Fibroblast of peridontal ligament (primary cell): ENCODE results near the gene BAG5.
"Not testable (repeated sequence)": the region's sequence is repeated elsewhere in the genome, so short reads cannot be mapped to it uniquely, and the experiment has no call there.

Experiments
- DNase-seq: peaks from one replicate; pipeline ENCODE4 v3.0.0-alpha.2; 2010; ENCODE audit errors: extremely low read depth

BAG5 gene

DNA sequence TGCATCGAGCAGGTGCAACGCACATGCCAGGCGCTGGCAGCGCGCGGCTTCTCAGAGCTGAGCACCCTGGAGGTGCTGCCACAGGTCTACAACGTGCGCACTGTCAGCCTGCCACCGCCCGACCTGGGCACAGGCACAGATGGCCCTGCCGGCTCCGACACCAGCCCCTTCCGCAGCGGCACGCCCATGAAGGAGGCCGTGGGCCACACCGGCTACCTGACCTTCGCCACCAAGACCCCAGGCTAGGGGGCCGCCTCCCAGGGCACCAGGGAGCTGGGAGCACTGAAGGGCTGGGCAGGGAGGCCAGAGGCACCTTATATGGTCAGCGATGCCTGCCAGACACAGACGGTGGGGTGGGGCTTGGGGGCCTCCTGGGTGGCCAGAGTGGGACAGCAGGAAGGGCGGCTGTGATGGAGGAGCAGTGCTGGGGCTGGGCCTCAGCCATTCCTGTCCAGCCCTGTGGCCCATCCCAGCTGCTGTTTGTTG lies 27.8 kb downstream of the BAG5 start:
- DNase-seq: no peak

DNA sequence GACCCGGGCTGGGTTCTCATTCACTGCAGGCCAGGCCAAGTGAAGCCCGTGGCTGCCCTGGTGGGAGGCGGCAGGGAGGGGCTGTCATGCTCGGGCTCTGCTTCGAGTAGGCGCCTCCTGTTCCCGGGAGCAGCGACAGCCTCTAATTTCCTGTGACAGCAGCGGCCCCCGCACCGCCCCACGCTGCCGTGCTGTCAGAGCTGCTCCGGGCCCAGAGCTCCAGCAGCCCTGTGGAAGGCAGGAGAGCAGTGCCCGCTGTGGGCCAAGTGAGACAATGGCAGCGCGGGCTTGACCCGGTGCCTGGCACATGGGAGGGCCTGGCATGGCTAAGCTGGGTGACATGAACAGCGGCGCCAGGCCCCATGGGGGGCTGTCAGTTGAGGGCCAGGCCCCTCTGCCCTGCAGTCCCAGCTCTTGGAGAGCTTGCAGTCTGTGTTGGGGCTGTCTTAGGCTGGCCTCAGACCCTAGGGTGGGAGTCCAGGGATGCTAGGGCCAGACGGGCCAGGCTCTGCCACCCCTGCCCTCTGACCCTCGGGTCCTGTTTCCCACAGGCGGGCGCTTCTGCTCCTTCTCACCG lies 28.4 kb downstream of the BAG5 start:
- DNase-seq: no peak

DNA sequence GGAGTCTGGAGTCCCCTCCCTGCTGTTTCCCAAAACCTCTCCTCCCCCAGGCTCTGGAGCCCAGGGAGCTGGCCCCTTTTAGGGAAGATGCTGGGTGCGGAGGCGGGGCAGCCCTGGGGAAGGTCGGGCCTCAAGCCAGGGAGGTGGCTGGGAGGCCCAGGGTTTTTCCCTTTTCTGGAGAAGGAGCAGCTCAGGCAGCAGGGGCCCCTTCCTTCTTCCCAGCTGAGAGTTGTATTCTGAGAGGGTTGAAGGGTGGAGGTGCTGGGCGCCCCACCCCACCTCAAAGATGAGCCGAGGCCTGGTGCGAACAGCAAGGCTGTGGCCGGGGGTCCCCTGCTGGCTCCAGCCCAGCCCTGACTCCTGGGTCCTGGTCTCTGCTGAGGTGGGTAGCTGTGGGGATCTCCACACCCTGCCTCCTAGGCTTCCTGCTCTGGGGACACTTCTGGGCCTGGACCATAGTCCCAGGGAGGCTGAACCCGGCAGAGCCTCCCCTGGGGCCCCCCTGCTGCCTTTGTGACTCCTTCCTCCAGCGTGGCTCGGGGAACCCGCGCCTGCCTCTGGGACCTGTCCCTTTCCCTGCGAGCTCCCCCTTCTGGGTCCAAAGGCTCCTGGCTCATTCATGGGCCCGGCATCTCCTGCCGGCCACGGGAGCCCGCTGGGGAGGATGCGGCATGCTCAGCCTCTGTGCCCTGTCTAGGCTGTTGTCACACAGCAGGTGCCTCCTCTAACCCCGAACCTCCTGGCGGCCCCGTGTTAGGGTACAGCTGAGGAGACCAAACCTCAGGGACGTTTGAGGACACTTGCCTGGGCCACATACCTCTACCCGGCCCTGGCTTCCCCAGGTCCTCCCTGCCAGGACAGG lies 29.1 kb downstream of the BAG5 start:
- no peak for DNase-seq

DNA sequence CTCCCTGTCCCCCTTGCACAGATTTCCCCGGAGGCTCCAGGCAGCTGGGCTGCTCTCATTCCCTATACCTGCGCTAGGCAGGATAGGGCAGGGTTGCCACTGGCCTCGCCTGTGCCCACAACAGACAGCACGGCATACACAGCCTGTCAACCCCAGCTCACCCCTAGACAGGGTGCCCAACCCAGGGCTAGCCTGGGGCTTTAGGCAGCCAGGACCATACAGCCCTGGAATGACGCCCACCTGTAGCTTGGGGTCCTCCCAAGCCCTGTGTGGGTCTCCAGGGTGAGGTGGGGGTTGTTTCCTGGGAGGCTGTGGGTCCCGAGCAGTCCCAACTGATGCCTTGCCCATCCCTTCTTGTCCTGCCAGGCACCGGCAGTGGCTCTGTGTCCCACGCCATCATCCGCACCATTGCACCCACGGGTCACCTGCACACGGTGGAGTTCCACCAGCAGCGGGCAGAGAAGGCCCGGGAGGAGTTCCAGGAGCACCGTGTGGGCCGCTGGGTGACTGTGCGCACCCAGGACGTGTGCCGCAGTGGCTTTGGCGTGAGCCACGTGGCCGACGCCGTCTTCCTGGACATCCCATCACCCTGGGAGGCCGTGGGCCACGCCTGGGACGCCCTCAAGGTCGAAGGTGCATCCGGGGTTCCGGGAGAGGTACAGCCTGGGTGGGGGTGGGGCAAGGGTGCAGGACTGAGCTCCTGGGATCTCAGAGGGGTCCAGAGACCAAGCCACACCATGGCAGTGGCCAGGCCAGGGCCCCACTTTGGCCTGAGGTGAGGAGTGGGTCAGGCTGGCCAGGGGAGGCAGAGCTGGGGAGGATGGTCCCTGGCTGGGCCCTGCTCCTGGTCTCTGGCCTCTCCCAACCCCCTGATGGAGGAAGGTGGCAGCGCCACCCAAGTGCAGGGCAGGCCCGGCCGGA lies 30.0 kb downstream of the BAG5 start:
- no peak for DNase-seq

DNA sequence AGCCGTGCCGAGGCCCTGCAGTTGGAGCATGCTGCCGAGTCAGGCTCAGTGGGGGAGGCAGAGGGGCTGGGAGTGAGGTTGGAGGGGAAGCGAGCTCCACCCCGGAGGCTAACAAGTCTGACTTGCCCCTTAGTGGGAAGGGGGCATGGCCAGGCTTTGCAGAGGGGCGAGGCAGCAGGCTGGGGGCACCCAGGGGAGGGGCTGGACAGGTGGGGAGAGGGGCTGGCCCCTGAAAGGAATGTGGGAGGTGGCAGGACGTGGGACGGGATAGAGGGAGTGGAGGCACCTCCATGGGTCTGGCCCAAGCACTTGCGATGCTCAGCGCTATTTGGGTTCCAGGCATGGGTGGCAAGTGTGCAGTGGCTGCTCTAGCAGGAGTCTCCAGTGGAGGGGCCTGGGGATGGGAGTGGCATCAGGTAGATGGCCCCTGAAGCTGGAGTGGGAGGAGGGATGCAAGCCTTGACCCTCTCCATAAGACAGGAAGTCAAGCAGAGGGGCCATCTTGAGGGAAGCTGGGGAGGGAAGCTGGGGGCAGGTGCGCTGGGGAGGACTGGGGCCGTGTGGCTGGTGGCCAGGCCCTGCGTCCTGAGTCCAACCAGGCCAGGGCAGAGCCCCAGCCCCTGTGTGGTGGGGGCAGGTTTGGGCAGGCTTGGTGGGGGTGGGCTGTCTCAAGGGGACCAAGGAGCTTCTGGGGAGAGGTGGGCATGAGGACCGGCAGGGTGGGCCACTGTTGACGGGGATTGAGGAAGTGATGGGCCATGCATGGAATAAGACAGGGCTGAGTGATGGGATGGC lies 30.8 kb downstream of the BAG5 start:
- DNase-seq: no peak

DNA sequence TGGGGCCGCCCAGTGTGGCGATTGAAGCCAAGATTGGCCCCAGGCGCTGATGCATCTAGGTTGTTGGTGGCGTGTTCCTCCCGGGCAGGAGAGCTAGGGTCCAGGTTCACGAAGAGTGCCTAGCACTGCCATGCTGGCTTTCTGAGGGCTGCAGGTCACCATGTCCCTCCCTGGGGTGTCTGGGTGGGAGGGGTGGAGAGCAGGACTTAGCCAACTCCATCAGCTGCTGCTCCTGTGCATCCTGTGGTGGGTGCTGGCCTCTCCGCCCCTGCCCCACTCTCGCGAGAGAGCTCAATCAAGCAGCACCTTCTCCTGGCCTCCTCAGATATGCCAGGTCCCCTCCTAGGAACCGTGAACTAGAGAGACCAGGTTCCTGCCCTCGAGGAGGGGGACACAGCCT lies 31.6 kb downstream of the BAG5 start:
- DNase-seq: no peak

DNA sequence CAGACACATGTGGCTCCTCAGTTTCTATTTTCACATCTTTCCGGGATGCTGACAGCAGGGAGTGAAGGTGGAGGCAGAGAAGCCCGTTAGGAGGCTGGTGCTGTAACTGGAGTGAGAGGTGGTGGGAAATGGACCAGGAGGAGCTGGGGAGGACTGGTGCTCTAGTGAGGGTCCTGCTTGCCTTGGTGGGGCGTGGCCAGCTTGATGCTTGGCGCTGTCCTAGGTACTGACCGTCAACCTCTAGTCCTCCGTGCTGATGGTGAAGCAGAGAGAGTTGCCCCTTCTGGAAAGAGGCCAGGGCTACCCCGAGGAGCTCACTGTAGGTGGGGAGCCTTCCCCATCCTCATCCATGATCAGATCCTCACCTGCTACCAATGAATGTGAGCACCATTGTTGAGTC lies 32.1 kb downstream of the BAG5 start:
- no peak for DNase-seq

DNA sequence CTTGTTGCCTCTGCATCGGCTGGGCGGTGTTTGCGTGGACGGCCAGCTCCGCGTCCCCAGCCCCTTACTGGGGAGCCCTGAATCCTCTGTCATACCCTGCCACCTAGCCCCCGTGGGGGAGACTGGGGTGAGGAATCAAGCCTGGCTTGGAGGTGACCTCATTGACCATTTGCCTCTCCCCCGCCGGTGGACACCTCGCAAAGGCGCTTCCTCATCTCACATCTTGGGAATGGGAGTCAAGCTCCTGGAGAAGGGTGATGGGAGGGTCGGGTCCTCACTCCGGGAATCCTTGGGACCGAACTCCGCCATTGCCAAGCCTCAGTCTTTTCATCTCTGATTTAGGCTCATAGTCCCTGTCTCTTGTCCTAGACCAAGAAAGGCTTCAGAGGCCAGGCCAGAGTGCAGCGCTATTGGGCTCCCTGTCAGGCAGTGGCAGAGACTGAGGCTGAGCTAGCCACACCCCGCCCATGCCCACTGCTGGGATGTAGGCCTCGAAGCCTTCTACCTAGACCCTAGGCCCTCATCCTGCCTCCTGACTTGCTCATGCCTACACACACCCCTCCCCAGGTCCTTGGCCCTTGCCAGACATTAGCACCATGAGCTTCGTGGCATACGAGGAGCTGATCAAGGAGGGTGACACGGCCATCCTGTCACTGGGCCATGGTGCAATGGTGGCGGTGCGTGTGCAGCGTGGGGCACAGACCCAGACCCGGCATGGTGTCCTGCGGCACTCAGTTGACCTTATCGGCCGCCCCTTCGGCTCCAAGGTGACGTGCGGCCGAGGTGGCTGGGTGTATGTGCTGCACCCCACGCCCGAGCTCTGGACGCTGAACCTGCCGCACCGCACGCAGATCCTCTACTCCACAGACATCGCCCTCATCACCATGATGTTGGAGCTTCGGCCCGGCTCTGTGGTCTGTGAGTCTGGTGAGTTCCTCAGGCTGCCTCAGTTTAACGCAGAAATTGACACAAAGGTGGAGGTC lies 32.8 kb downstream of the BAG5 start:
- no peak for DNase-seq

DNA sequence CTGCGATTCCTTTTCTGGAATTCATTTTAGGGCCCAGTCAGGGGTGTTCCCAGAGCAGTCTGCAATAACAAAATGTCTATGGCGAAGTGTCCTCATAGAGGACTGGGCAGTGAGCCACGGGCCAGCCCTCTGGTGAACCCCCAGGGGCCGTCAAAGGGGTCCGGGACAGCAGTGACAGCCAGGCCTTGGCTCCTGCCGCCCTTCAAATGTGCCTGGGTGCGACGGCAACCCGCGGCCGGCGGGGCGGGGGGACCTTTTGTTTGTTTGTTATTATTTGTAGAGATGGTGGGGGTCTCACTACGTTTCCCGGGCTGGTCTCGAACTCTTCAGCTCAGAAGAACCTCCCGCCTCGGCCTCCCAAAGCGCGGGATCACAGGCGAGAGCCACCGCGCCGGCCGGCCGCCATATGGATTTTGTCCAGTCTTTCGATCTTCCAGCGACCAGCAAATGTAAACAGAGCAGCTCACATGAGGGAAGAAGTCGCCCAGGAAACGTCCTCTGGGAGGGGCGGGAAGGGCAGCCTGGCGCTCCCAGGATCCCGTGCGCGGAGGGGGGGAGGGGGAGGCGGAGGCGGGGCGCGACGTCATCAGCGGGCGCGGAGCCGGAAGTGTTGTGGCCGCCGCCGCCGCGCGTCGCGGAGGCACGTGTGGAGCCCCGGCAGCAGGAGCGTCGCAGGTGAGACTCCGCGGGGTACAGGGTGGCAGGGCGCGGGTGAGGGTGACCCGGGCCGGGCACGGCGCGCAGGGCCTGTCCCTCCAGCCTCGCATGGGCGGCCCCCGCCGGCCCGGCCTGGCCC lies 33.7 kb downstream of the BAG5 start, which contains the start of gene TRMT61A:
TSS of gene TRMT61A (plus strand) at position 610 of the 796 bp plus-strand sequence. CDS start 783 bp downstream, outside the sequence.
- peak; percentile 93 for DNase-seq

DNA sequence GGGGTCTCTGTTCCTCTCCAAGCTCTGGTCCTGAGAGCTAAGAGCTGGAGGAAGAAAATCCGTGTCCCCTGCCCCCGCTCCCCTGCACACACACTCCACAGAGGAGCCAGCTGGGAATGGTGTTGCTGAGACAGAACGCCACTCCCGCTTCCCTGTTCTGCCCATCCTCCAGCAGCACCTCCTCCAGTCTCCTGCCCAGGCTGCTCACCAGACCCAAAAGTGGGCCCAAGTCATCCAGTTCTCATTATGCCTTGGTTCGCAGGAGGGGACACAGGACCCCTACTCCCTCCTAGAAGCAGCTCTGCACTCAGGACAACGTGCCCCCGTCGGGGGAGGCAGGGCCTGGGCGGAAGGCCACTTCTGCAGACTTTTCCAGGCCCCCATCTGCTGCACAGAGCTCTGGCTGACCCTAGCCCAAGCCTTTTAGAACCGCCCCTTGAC lies 34.3 kb downstream of the BAG5 start:
- no peak for DNase-seq

DNA sequence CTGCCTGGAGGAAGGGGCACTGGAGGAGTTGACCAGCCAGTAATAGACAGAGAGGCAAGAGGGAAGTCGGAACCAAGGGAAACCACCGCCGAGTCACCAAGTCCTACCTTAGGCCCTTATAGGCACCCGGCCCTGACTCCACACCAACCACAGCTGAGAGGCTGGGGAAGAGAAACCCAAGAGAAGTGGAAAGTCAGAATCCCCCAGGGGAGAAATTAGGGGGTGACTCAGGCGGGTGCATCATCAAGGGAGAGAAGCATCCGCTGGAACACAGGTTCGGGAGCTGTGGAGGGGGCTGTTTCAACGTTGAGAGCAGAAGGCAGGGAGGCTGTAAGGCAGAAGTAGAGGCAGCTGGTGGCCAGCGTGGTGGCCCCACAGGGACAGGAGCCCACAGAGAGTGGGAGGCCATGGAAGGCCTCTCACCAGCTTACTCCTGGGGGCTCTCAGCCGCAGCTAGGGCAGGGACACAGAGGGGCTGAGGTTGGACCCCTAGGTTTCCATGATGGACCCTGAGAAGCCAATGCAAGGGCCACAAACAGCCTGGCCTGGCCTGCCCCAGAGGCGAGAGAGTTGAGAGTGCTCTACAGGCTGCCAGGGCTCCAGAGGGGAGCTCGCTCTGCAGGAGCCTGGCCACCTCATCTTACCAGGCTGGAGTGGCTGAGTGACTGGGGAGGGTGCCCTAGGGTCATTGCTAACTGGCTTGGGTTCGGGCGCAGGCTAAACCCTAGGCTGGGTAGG lies 34.9 kb downstream of the BAG5 start:
- peak; percentile 68 for DNase-seq

DNA sequence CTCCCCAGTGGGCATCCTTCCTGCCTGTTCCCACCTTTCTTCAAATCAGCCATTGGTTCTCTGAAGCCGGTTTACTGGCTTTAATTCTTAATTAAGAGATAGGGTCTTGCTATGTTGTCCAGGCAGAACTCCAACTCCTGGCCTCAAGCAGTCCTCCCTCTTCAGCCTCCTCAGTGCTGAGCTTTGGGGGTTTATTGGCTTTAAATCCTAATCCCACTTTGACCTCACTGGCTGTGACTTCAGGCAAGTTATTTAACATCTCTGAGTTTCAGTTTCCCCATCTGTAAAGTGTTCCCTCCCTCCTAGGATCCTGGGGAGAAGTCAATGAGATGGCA lies 35.6 kb downstream of the BAG5 start:
- no peak for DNase-seq

DNA sequence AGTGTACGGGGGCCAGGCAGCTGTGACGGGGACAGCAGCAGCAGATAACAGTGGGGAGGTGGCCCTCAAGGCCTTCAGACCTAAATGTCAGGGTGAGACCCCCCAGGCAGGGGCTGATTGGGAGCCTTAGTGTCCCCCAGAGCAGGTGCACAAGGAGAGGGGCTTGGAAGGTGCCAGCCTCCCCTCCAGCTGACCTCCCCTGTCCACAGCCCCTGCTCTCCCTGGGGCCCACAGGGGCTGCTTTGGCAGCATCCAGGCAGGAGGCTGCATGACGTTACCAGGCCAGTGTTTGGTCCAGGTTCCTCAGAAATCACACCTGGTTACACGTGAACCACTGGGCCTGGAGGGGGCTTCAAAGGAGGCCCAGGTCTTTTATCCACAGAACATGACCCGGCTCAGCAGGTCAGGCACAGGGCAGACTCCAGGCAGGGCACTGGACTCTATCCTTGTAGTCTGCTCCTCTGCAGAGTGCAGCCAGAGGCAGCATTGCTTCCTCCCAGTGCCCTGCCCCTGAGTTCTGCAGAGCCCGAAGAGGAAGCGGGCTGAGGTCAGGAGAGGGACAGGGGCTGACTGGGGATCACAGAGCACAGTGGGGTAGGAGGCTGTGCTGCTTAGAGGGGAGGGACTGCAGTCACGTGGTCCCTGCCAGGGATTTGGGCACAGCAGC lies 36.1 kb downstream of the BAG5 start:
- no peak for DNase-seq

DNA sequence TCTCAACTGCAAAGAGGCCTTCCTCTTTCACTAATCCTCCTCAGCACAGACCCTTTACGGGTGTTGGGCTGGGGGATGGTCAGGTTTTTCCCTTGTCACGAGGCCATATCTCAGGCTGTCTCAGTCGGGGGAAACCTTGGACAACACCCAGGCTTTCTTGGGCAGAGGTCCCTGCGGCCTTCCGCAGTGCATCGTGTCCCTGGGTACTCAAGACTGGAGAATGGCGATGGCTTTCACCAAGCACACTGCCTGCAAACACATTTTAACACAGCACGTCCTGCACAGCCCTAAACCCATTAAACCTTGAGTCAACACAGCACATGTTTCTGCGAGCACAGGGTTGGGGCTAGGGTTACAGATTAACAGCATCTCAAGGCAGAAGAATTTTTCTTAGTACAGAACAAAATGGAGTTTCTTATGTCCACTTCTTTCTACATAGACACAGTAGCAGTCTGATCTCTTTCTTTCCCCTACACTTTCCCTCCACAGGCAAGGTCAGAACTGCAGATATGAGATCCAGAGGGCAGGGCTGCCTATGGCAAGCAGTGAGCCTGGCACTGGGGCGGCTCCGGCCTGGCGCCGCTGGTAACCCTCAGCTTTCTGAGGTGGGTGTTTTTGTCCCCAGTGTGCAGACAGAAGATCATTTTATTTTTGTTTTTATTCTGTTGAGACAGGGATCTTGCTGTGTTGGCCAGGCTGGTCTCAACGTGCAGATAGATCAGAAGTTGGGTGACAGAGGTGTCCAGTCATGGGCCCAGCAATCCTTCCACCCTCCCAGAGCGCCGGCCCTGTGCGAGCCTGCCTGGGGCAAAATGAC lies 36.8 kb downstream of the BAG5 start:
- DNase-seq: not testable (repeated sequence)

DNA sequence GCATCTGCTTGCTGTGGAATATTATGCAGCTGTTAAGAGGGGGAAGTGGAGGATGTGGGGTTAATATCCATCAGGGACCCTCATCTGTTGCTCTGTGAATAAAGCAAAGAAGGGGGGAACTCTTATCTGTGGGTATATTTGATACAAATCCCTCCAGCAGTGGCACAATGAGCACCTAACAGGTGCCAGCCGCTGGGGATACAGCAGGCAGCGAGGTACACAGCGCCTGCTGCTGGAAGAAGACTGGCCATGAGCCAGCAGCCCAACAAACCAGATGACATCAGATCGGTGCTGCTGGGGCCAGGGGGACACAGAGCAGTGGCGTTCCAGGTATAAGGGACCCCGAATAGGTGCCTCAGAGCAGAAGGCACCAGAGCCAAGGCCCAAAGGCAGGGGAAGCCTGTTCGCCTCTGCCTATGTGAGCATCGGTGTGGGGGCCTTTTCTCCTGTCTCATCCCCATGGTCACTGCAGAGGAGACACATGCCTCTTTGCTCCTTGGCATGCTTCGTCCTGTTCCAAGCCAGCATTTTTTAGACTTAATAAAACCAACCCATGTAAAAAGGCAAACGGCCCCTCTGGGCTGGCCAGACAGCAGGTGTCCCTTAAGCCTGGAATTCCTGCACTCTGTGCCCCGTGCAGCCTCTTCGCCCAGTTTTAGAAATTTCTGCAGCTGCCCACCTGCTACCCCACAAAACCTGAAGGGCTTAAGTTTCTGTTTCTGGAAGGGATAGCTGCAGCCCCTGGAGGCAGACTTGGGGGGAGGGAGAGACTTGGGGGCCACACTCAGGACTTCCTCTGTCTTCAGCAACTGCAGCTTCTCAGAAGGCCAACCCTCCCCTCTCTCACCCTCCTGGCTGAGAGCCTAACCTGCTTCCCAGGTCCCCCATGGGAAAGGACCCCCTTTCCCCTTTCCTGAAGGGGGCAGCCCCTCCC lies 38.2 kb downstream of the BAG5 start:
- DNase-seq: no peak

DNA sequence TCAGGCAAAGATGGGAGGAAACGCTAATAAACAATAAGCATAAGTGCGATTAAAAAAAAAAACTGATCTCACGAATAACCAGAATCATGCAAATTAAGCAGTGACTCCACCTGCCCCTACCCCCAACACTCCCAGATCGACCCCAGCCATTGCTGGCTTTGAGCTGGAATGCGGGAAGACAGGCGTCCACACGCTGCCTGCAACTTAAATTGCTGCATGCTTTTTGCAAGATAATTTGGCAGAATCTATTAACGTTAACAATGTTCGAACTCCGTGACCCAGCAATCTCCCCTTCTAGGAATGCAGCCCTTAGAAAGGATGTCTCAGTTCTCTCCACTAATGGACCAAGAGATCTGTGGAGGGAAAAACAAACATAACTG lies 38.9 kb downstream of the BAG5 start:
- DNase-seq: no peak
